Superior temporal gyrus (tissue), 1 donor: ENCODE results near the gene TDRD9.

Experiments
- DNase-seq: peaks from one replicate; pipeline ENCODE4 v3.0.0-alpha.2; 2016; ENCODE audit errors: extremely low spot score

TDRD9 gene

DNA sequence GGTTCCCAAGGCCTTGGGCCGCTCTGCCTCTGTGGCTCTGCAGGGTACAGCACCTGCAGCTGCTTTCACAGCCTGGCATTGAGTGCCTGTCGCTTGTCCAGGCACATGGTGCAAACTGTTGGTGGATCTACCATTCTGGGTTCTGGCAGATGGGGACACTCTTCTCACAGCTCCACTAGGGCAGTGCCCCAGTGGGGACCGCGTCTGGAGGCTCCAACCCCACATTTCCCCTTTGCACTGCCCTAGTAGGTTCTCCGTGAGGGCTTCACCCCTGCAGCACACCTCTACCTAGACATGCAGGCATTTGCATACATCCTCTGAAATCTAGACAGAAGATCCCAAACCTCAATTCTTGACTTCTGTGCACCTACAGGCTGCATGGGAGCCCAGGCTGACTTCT lies 138.0 kb downstream of the TDRD9 start:
- no peak for DNase-seq

DNA sequence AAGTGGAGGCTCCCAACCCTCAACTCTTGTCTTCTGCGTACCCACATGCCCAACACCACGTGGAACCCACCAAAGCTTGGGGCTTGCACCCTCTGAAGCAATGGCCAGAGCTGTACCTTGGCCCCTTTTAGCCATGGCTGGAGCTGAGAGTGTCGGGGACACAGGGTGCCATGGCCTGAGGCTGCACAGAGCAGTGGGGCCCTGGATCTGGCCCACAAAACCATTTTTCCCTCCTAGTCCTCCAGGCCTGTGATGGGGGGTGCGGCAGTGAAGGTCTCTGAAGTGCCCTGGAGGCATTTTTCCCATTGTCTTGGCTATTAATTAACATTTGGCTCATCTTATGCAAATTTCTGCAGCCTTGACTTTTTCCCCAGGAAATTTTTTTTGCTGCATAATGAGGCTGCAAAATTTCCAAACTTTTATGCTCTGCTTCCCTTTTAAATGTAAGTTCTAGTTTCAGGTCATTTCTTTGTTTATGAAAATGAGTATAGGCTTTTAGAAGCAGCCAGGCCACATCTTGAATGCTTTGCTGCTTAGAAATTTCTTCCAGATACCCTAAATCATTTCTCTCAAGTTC lies 138.6 kb downstream of the TDRD9 start:
- DNase-seq, result no peak

DNA sequence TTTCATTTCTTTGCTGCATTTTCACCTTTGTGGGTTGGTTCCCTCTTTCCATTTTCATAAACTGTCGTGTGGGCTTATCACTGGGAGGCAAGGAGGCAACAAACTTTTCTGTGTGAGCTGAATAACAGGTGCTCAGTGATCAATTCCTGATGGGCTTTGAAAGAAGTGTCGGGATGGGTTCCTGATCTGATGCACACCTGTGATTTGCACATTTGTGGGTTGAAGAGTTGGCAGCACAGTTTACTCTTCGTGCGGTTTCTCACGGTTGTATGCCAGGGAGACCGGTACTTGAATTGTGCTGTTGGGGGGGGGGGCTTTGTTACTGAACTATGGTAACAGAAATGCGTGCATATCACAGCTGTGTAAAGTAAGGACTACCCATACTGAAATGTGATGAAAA lies 141.3 kb downstream of the TDRD9 start:
- DNase-seq, result no peak

DNA sequence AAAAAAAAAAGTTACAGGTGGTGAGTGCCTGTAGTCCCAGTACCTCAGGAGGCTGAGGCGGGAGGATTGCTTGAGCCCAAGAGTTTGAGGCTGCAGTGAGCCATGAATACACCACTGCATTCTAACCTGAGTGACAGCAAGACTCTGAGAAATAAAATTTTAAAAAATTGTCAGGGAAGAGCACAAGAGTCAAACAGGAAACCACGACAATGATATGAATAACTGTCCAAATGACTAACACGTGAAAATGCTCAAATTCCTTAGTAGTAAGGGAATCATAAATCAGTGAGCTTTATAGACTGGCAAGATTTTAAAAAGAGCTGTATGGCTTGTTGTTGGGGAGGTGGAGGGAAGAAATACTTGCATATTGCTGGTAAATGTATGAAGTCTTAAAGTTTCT lies 144.3 kb downstream of the TDRD9 start:
- DNase-seq, result no peak

DNA sequence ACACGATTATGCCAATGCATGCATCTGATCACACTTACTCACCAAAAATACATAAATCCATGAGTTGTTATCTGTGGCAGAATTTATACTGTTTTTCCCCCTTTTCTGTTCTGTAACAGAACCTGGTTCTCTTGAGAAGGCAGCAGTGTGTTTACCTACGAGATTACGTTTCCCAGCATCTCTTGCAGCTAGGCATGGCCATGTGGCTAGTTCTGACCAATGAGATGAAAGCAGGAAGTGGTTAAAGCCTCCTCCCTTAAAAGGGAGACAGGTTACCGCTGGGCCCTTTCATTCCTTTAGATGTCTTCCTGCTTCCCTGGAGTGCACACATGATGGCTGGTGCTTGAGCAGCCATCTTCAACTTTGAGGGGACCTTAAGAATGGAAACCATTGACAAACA lies 145.5 kb downstream of the TDRD9 start:
- no peak for DNase-seq

DNA sequence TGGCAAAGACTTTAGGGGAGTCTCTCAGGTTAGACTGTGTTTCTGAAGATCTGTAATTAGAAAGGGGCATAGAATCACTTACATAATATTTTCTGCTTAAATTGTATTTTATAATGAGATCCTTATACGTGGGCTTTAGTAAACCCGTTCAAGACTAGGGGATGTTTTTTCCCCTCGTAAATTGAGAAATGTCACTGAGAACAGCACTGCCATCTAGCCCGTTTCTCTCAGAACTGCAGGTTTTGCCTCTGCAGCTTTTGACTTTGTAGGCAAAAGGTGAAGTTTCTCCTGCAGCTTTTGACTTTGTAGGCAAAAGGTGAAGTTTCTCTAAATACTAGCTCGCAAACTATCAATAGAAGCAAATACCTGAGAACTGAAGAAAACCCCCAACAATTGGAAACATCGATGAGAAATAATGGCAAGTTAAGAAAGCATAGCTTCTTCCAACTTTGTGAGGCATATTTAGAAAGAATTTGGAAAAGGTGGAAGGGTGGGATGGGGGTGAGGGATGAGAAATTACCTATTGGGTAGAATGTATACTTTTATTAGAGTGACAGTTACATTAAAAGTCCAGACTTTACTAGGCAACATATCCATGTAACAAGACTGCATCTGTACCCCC lies 147.4 kb downstream of the TDRD9 start:
- peak; percentile 23 for DNase-seq

DNA sequence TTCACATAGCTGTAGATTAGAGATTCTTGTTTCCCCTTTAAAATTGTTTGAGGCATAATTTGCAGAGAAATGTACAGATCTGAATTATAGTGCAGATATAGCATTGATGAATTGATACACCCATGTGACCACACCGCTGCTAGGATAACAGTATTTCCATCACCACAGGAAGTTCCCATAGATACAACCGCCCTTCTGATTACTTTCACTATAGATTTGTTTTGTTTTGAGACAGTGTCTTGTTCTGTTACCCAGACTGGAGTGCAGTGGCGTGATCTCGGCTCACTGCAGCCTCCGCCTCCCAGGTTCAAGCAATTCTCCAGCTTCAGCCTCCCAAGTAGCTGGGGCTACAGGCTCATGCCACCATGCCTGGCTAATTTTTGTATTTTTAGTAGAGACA lies 148.5 kb downstream of the TDRD9 start:
- DNase-seq, result no peak

DNA sequence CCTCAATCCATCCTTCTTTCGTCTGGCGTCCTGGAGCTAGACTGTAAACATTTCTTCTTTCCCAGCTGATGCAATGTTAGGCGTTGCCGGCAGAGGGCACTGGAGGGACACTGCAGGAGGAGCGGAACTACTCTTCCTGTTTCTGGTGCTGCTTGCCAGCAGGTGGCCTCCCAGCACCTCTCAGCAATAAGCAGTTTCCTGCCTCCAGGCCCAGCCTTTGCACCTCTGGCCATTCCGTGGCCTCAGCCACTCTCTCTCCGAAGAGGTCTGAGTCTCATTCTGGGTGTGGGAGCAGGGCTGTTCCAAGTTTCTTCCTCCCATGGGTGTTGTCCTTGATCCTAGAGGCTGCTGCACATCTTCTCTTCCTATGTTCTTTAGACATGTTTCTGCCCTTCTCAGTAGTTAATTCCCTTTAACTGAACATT lies 149.8 kb downstream of the TDRD9 start:
- DNase-seq, result peak; percentile 92

DNA sequence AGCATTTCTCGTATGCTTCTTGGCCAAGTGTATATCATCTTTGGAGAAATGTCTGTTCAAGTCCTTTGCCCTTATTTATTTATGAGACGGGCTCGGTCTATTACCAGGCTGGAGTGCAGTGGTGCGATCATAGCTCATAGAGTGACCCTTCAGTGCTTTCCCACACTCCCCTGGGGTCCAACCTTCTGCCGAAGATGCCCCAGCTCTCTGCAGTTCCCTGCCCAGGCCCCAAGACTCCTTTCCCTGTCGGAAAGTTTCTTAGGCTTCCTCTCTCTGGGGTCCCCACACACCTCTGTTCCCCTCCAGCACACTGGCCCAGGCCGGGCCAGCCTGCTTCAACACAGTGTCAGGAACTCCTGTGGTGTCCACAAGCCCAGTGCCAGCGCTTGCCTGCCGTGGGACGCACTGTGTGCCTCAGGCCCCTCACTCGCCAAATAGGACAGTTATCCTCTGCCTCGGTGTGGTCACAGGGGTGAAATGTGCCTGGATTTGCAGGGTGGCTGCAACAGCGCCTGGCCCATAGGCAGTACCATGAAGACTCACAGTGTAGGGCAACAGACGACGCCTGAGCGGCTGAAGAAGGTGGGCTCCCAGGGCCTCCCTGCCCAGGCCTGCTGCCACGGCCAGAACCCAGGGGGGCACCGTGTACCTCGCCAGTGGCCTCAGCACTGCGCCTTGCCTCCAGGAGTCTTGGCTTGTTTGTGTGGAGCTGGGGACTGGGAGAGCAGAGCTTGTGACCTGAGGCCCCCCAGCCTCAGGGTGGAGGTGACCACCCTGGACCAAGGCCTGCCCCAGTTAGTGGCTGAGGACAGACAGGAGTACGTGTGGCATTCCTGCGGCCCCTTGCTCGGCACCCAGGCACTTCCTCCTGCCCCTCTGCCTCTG lies 152.4 kb downstream of the TDRD9 start:
- DNase-seq, result no peak

DNA sequence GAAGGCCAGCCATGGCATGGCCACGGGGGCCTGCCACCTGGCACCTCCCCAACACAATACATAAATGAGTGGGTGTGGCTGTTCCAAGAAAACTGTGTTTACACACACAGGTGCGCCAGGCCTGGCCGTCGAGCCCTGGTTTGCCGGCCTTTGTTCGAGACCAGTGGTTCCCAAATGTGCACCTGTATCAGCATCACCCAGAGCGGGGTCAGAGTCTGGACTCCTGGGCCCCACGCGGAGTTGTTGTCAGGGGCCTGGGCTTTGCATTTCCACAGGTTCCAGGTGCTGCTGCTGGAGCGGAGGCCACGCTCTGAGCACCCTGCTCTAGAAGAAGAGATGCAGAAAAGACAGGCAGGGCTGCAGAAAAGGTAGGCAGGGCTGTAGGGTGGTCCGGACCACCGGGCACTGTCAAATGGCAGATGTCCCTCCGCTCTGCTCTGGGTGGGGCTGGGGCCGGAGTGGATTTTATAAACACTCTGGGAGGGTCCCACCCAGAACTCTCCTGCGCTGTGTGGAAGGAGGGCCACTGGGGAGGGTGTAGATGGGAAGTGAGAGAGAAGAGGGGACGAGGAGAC lies 153.1 kb downstream of the TDRD9 start:
- no peak for DNase-seq

DNA sequence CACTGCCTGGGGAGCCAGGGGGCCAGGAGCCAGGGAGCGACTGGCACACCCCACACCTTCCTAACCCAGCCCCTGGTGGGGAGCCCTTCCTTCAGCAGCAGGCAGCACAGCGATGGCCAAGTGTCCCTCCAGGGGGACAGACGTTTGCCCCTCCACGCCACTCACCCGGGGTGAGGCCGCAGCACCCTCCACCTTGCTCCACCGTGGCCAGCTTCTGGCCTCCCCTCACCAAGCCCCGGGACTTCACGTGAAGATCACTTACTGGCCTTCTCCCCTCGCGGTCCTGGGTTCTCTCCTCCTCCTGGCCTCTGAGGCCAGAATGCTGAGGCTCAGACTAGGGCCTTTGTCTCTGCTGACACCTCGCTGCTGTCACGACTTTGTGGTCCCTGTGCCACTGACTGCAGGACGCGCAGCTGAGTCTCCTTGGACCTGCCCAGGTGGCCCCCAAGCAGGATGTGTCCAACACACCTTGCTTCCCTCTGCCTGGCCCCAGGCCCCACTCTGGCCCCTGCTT lies 153.8 kb downstream of the TDRD9 start:
- DNase-seq, result no peak

DNA sequence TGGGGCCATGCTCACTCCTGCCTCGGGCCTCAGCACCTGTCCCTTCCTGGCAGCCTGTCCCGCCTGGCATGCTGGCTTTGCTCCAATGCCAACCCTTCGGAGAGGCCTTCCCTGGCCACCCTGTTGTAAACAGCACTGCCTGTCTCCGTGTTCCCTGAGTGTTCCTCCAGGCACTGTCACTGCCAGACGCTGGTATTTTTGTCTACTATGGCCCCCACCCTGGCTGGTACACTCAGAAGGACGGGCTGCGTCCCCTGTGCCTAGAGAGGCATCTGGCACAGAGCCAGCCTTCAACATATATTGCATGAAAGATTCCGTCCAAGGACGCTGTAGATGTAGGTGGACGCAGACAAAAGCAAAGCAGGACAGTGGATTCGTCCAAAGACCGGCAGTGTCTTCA lies 154.6 kb downstream of the TDRD9 start:
- no peak for DNase-seq

DNA sequence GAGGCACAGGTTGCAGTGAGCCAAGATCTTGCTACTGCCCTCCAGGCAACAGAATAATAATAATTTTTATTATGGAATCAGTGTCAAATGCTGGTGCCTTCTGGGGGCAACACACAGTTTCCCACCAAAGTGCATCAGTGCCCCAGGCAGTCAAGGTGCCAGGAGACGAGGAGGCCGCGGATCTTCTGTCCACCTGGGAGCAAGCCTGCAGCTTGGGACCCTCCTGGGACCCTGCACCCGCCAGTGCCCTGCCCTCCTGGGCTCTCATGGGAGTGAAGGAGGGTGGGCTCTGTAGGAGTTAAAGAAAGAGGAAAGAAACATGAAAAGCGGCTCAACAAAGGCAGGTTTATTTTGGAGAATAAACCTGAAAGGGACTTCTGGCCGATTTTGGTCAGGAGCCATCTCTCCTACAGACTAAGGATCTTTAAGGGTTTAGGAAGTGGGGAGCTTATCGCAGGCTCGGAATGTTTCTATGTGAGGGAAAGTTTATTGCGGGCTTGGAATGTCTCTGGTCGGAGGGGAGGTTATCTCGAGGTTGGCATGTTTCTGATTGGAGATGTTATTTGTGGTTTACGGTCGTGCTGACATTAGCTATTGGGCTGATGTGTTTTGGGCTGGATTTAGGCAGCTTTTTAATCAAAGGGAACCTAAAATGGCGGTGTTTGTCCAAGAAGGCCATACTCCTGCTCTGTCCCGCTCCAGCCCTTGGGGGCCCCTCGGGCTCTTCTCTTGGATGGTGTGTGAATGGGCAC lies 156.2 kb downstream of the TDRD9 start:
- DNase-seq, result no peak

DNA sequence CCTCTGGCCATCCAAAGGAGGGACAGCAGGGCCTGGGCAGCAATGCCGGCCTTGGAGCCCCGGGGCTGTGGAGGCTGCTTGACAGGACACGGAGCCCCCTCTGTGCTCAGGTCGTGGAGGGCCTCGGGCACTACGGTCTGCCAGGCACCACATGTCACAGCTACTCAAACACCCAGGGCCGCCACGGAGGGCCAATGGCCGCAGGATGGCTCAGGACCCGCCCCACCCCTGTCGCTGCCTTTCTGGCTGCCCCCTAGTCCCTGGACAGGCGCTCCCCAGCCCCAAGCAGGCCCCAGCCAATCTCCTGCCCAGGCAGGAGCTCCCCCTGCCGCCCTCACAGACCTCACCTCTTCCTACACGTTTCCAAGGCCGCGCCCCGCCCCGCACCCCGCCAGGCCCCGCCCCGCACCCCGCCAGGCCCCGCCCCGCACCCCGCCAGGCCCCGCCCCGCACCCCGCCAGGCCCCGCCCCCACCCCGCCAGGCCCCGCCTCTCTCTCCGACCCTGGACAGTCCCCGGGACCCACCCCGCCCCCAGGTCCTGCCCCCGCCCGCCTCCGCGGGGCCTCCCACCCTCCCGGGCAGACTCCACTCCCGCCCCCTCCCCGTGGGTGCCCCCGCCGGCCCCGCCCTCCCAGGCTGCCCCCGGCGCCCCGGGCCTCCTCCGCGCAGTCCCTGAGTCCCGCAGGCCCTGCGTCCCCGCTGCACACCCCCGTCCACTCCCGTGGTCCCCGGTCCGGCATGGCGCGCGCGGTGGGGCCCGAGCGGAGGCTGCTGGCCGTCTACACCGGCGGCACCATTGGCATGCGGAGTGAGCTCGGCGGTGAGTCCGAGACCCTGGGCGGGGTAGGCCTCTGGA lies 157.0 kb downstream of the TDRD9 start, which contains the start of gene ASPG:
ASPG (plus strand) TSS at position 669 of the 857 bp plus-strand sequence; CDS start at position 740, 71 bp downstream.
- DNase-seq, result no peak

DNA sequence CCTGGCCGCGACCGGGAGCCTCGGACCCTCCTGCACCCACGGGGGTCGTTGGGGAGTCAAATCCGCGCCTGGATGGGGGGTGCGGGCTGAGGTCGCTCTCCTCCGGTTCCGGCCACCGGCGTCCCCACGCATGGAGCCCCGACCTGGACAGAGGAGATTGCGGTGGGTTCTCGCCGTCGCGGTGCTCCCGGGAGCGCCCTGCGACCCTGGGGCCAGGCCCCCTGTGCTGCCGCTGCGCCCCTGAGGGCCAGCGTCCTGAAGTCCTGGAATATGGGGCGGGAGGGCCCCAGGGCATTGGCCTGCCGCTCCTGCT lies 157.6 kb downstream of the TDRD9 start:
- DNase-seq, result no peak

DNA sequence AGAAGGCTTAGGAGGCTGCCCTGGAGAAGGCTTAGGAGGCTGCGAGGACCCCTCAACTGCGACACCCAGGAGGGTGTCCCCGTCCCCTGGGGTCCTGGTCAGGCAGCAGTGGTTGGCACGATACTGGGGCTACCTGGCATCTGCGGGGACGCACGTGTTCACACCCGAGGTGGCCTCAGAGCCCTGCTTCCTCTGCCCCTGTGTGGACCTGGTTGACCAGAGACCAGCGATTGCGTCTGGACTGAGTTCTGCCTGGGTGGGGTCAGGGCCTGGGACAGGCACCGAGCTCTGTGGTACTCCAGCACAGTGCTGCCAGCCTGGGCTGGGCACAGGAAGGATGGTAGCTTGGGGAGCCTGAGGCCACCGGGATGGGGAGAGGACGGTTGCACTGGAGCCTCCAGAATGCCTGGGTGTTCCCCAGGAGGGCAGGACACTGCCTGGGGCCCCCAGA lies 158.0 kb downstream of the TDRD9 start:
- no peak for DNase-seq

DNA sequence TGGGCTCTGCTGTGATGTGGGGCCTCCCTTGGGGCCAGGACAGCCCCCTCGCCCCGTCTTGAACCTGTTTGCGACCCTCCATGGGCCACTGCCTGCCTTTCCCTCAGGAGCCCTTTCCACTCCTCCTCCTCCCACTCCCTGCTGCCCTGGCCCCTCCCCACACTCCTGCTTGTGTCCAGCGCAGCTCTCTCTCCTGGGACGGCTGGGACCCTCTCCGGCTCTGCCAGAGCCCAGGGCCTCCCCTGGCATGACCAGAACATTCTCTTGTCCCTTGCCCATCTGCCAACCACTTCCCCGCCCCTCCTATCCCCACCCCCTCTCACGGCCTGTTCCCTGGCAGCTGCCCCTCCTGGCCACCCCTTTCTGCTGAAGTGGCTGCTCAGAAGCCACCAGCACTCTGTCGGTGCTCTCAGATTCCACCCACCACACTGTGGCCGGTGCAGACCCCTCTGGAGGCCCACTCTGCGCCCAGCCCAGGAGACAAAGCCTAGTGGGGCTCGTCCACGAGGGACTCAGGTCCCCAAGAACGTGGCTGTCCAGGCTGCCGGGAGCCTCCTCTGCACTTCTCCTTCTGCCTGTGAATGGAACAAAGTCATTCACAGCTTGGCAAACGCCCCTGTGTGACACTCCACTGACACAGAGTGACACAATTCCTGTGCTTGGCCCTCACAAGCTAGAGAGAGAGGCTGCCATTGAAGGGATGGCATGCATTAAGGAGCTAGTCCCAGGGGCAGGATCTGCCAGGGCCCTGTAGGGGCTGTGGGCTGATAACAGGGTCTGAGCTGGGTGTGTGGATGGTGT lies 158.6 kb downstream of the TDRD9 start:
- no peak for DNase-seq

DNA sequence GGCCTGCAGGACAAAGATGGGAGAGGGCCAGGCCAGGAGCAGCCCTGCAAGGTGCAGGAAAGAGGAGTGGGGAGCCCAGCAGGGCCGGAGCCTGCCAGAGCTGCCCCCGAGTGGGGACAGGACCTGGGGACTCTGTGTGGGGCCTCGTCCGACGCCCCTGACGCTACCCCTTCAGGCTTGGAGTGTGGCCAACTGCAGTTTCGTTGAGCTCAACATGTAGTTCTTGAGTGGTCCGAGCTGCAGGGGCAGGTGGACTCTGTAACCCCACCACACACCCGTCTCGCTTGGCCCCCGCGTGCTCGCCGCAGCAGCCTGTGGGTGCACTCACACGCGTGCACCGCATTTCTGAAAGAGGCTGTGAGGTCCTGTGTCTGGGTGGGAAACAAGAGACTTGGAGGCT lies 159.2 kb downstream of the TDRD9 start:
- DNase-seq, result no peak

DNA sequence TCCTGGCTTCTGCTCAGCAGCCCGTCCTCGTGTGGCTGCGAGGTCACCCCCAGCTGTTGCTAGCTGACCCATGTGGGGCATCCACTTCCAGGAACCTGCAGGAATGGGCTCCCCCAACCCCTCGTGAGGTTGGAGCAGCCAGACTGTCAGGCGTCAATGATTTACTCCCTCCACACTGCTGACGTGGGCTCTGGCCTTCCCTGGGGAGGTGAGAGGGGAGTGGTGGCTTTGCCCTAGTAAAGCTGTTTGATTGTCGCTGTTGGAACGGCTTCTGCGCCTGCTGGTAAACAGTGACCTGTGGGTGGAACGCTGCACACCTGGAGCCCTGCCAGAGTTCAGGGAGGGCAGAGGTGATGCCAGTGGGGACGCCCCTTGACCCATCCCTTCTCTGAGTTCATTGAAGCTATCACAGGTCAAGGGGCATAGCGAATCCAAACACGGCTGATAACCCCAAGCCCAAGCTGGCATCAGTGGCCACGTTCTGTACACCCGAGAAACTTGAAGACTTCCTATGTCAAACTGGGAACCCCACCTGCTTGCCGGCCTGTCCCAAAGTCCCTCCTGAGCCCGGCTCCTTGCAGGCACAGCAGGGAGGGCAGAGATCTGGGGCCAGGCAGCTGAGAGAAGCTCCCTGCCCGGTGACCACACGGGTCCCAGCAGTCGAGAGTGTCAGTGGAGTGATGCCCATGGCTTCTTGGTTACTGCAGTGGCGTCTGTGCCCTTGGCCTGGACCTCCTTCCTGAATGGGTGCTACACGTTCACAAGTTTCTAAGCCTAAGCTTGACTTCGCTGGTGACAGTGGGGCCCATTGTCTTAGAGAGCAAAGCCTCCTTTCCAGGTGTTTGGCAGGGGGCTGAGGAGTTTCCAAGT lies 160.0 kb downstream of the TDRD9 start:
- DNase-seq, result no peak
